Osteocyte (in vitro differentiated cells): Measurements from ENCODE around the gene MNT. TPM values are rescaled to one million over a fixed set of nuclear protein-coding genes. Genes with fewer than 3 reads are reported as not detected.
A peak's percentile ranks its signal among the peaks of the same experiment; 100 is the strongest.

Experiments used
- DNase-seq: peaks from one replicate; pipeline ENCODE4 v3.0.0; 2021; ENCODE audit warnings: mixed read lengths; ENCODE audit not compliant: unreplicated experiment; ENCODE audit errors: extremely low spot score
- H3K27ac Mint-ChIP-seq: one replicate; pipeline ENCODE4 v1.8.0; 2021; ENCODE audit warnings: mild to moderate bottlenecking, mixed read lengths; ENCODE audit not compliant: unreplicated experiment
- H3K27me3 Mint-ChIP-seq: one replicate; pipeline ENCODE4 v1.8.0; 2021; ENCODE audit warnings: mixed read lengths; ENCODE audit not compliant: unreplicated experiment
- H3K36me3 Mint-ChIP-seq: one replicate; pipeline ENCODE4 v1.8.0; 2021; ENCODE audit warnings: mixed read lengths; ENCODE audit not compliant: unreplicated experiment
- H3K4me1 Mint-ChIP-seq: one replicate; pipeline ENCODE4 v1.8.0; 2021; ENCODE audit warnings: mixed read lengths; ENCODE audit not compliant: unreplicated experiment
- H3K4me3 Mint-ChIP-seq: one replicate; pipeline ENCODE4 v1.8.0; 2021; ENCODE audit warnings: mild to moderate bottlenecking, moderate library complexity, mixed read lengths; ENCODE audit not compliant: unreplicated experiment
- H3K9me3 Mint-ChIP-seq: one replicate; pipeline ENCODE4 v1.8.0; 2021; ENCODE audit warnings: mixed read lengths; ENCODE audit not compliant: unreplicated experiment
- total RNA-seq: library from RNA; stranded (reverse); gene quantifications from 2 replicates; pipeline ENCODE4 v1.2.1, GENCODE V29; 2021
- TF ChIP-seq, protein P1 (sequence below): fragments of 200-600 bp; sonication (generic); IDR thresholded peaks from 2 replicates; pipeline ENCODE4 v1.5.0; 2021; ENCODE audit warnings: antibody characterized with exemption, mild to moderate bottlenecking, moderate library complexity

The MNT gene
- total RNA-seq, 1 donor from 2014 or later, result 30.4 TPM

DNA sequence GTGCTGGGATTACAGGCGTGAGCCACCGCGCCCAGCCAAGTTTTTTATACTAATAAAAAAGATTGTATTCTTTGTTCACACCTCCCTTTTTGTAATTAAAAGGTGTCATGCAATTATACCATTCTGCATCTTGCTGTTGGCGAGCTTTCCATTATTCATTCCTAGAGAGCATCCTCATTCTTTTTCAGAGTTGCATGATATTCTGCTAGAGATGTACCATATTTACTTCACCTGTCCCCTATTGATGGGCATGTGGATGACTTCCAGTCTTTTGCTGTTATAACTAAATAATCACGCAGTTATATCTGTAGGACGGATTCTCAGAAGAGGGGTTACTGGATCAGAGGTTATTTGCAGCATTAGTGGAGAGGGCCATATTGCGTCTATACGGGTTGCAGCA, 46.5 kb downstream of the MNT start:
- Mint-ChIP-seq H3K4me1 (peaks cover 5% of the 10 kb centered on the region), H3K36me3 (peaks cover 5% of the 10 kb centered on the region), H3K9me3 (no peaks in the 10 kb centered on the region), H3K4me3 (no peak overlapping the region), H3K27ac (no peak overlapping the region), H3K27me3 (no peaks in the 10 kb centered on the region)
- TF ChIP-seq, protein P1, sequence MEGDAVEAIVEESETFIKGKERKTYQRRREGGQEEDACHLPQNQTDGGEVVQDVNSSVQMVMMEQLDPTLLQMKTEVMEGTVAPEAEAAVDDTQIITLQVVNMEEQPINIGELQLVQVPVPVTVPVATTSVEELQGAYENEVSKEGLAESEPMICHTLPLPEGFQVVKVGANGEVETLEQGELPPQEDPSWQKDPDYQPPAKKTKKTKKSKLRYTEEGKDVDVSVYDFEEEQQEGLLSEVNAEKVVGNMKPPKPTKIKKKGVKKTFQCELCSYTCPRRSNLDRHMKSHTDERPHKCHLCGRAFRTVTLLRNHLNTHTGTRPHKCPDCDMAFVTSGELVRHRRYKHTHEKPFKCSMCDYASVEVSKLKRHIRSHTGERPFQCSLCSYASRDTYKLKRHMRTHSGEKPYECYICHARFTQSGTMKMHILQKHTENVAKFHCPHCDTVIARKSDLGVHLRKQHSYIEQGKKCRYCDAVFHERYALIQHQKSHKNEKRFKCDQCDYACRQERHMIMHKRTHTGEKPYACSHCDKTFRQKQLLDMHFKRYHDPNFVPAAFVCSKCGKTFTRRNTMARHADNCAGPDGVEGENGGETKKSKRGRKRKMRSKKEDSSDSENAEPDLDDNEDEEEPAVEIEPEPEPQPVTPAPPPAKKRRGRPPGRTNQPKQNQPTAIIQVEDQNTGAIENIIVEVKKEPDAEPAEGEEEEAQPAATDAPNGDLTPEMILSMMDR, result no peak
- DNase-seq, result no peak

DNA sequence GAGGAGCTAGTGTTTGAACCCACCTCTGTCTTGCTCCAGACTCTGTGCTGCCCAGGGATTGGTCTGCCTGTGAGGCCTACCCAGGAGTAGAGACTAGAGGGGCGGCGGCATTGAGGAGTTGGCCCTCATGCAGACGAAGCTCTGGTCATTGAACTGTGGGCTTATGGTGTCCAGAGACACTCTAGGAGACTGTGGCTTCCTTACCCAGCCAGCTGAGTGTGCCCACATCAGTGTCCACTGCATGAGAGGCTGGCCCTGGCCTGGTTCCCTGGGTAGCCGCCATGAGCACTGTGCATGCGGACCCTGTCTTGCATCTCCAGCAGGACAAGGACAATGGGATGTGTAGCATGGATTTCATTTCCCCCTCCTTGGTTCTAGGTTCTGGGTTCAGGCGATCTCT, 49.6 kb downstream of the MNT start:
- Mint-ChIP-seq H3K4me3 (no peak overlapping the region), H3K27me3 (no peaks in the 10 kb centered on the region), H3K27ac (no peak overlapping the region), H3K4me1 (peaks cover 10% of the 10 kb centered on the region), H3K36me3 (peaks cover 3% of the 10 kb centered on the region), H3K9me3 (no peaks in the 10 kb centered on the region)
- TF ChIP-seq, protein P1, result no peak
- DNase-seq, result no peak

DNA sequence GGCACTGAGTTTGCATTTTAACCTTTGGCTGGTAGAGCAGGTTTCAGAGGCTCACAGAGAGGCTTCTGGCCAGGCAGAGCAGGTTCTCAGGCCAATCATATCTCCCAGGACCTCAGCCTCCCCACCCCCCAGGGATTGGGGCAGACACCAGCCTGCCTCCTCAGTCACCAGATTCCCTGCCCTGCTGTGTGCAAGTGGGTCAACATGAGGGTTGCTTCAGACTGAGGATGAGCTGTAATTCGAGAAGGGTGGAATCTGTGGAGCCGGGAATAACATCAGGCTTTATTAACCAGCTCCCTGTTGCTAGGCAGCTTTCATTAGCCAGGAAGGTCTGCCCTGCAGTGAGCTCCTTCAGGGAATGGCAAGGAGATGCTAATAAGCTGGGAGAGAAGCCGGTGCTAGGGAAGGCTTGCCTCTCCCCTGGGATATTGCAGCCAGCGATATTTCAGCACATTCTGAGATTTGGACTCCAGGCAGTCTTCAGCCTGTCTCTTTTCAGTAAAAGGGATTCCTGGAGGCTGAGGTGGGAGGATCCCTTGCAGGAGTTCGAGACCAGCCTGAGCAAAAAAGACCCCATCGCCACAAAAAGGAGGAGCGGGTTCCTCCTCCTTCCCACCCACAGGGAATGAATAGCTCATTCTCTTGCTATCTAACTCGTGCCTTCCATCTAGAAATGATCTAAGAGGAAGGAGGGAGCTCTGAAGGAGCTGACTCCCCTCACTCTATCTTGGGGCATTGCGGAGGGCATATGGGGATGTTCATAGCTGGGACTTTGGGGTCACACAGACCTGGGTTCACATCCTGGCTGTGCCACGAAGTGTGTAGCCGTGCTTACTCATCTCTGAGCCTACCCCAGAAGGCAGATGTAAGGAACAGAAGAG, 52.8 kb downstream of the MNT start:
- Mint-ChIP-seq H3K4me3 (no peak overlapping the region), H3K9me3 (no peaks in the 10 kb centered on the region), H3K27ac (peak overlapping the region; percentile 54), H3K4me1 (peaks cover 10% of the 10 kb centered on the region), H3K27me3 (no peaks in the 10 kb centered on the region), H3K36me3 (peaks cover 3% of the 10 kb centered on the region)
- DNase-seq, result no peak
- TF ChIP-seq, protein P1, result no peak

DNA sequence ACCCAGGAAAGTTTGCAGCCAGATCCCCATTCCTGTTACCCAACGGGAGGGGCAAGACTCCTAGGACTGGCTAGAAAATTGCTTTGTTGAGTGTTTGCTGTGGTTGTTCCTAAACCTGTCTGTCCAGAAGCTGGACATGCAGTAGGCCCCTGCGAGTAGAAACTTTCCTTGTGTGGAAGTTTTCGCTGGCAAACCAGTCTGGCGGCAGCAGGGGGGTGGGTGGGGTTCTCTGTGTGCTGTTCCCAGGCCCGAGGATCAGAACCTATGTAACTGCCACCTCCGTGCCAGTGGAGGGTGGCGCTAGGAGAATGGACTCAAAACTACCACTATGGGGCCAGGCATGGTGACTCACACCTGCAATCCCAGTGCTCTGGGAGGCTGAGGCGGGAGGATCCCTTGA, 54.4 kb downstream of the MNT start:
- peaks cover 6% of the 10 kb centered on the region for H3K36me3 Mint-ChIP-seq
- H3K27me3 Mint-ChIP-seq, result no peaks in the 10 kb centered on the region
- DNase-seq, result no peak
- H3K4me3 Mint-ChIP-seq, result no peak overlapping the region
- peaks cover 10% of the 10 kb centered on the region for H3K4me1 Mint-ChIP-seq
- no peaks in the 10 kb centered on the region for H3K9me3 Mint-ChIP-seq
- TF ChIP-seq, protein P1, result no peak
- no peak overlapping the region for H3K27ac Mint-ChIP-seq

DNA sequence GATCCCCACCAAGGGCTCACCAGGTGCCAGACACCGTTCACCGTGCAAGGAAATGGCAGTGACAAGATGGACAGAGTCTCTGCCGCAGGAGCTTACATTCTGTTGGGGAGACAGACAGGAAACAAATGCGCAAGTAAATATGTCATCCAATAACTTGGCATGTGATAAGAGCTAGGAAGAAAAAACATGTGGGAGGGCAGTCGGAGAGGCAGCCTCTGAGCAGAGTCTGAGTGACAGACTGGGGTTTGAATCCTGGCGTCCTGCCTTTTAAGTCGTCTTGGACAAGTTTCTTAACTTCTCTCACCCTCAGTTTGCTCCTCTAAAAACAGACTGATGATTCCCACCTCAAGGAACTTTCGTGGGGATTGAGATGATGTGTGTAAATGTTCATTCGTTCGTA, 56.3 kb downstream of the MNT start:
- Mint-ChIP-seq H3K36me3 (peaks cover 2% of the 10 kb centered on the region), H3K27ac (no peak overlapping the region), H3K9me3 (no peaks in the 10 kb centered on the region), H3K4me3 (no peak overlapping the region), H3K4me1 (peaks cover 13% of the 10 kb centered on the region), H3K27me3 (no peaks in the 10 kb centered on the region)
- TF ChIP-seq, protein P1, result no peak
- DNase-seq, result no peak
